Aorta (tissue), 5 donors: ENCODE data around the gene PALLD. TPM values are rescaled to one million over a fixed set of nuclear protein-coding genes. Genes with fewer than 3 reads are reported as not detected.

Experiments used
- ATAC-seq: fragments of 200-7000 bp; cut with Tn5 transposase; one replicate; pipeline ENCODE4 v1.9.1; 2022; ENCODE audit warnings: moderate library complexity; ENCODE audit not compliant: low FRiP score
- DNase-seq, 2 donors: peaks; one replicate each; pipeline ENCODE4 v3.0.0-alpha.2; 2020
- H3K27ac ChIP-seq, 2 donors: one replicate each; pipeline ENCODE4 v1.5.1; 2013; ENCODE audit warnings: low read length in 2 of 2, mild to moderate bottlenecking in 2 of 2, moderate library complexity in 2 of 2, control low read depth in 1 of 2, inconsistent platforms in 1 of 2, low read depth in 1 of 2
- H3K27me3 ChIP-seq, 2 donors: one replicate each; pipeline ENCODE4 v1.6.1; 2013; ENCODE audit warnings: control low read depth in 1 of 2, low read length in 1 of 2, mild to moderate bottlenecking in 1 of 2, moderate library complexity in 1 of 2; ENCODE audit not compliant: insufficient read depth in 2 of 2, control insufficient read depth in 1 of 2
- H3K36me3 ChIP-seq, 2 donors: one replicate each; pipeline ENCODE4 v1.6.1; 2013; ENCODE audit warnings: control low read depth in 1 of 2, low read length in 1 of 2, mild to moderate bottlenecking in 1 of 2; ENCODE audit not compliant: insufficient read depth in 2 of 2, control insufficient read depth in 1 of 2
- H3K4me1 ChIP-seq, 2 donors: one replicate each; pipeline ENCODE4 v1.6.1; 2013; ENCODE audit warnings: low read length in 2 of 2, control low read depth in 1 of 2, mild to moderate bottlenecking in 1 of 2, moderate library complexity in 1 of 2; ENCODE audit not compliant: insufficient read depth in 2 of 2, control insufficient read depth in 1 of 2
- H3K4me3 ChIP-seq, 2 donors: one replicate each; pipeline ENCODE4 v1.5.1; 2013; ENCODE audit warnings: low read length in 2 of 2, control low read depth in 1 of 2, mild to moderate bottlenecking in 1 of 2
- H3K9me3 ChIP-seq: one replicate; pipeline ENCODE4 v1.6.1; 2013; ENCODE audit warnings: mild to moderate bottlenecking, low read length; ENCODE audit not compliant: control insufficient read depth
- WGBS, 2 donors: extraction: QIAGEN DNeasy Blood & Tissue Kit; methylation state at CpG; one replicate each; pipeline ENCODE4 v1.1.7; 2013; 5-methylcytosine and 5-hydroxymethylcytosine counted together
- intact Hi-C, 2 donors: fragments of 100-400 bp; cut with DNase I; formaldehyde crosslinking; loops; one replicate each; pipeline versions ENCODE4 v1.14.2 to v1.15.0; 2022
- polyA plus RNA-seq, 2 donors: library from polyadenylated mRNA; stranded (reverse); fragments of 200-250 nt; gene quantifications; one replicate each; pipeline ENCODE4 v1.2.3, GENCODE V29; 2013
- total RNA-seq, 2 donors: library from RNA; stranded (reverse); fragmentation: NEBNext Ultra II Directional; extraction: Animal tissue kit (Norgen Biotek cat#: 25700); gene quantifications; one replicate each; pipeline ENCODE4 v1.2.1, GENCODE V29; 2021
- donor health status: healthy with polysubstance abuse.
- donor health status: Bipolar disorder and iron deficiency.
- donor health status: DM: no; HTN: no; CAD: no.
- donor health status: DM: no; HTN: no; CAD: no.
- donor health status: DM: yes; HTN: yes; CAD: no.

The PALLD gene
- total and polyA plus RNA-seq, 4 donors = 253 to 626 (median 464) TPM

GRCh38 chr4:168879188-168879587 is 382.3 kb downstream of the PALLD start:
- no peaks in the 10 kb centered on the region for H3K9me3 ChIP-seq
- peaks cover 5 to 12% of the 10 kb centered on the region in 2 donors for H3K4me1 ChIP-seq
- intact Hi-C loops = loop anchor here in 1 of 2 donors (5.0 kb wide), 1 partner anchor 47 kb away; no protein-coding TSS in a partner anchor
- peaks cover 0 to 7% of the 10 kb centered on the region in 2 donors for H3K36me3 ChIP-seq
- peak overlapping the region; percentile 60 to 70 for H3K27ac ChIP-seq
- no peak overlapping the region for H3K4me3 ChIP-seq
- no peak for DNase-seq
- no peaks in the 10 kb centered on the region for H3K27me3 ChIP-seq
- ATAC-seq = no peak

- Histone ChIP-seq H3K4me1 (peaks cover 9 to 13% of the 10 kb centered on the region in 2 donors), H3K4me3 (no peak overlapping the region), H3K36me3 (peaks cover 5 to 7% of the 10 kb centered on the region in 2 donors), H3K27ac (peak overlapping the region; percentile 53 to 60), H3K9me3 (no peaks in the 10 kb centered on the region), H3K27me3 (no peaks in the 10 kb centered on the region)
- intact Hi-C loops = loop anchor here in 1 of 2 donors (5.0 to 10.0 kb wide), 2 partner anchors 43 to 165 kb away; no protein-coding TSS in a partner anchor
- DNase-seq = no peak
- ATAC-seq = no peak
- 3 to 5% methylated on average over 6 of the region's 6 CpGs for WGBS, 2 donors
These were observed 383.3 kb downstream of the PALLD start for GRCh38 chr4:168880072-168880675.

- Histone ChIP-seq H3K9me3 (no peaks in the 10 kb centered on the region), H3K27ac (peak overlapping the region; percentile 57 to 69), H3K36me3 (peaks cover 4 to 5% of the 10 kb centered on the region in 2 donors), H3K4me1 (peaks cover 4 to 9% of the 10 kb centered on the region in 2 donors), H3K27me3 (no peaks in the 10 kb centered on the region), H3K4me3 (no peak overlapping the region)
- DNase-seq (no peak), ATAC-seq (no peak)
- intact Hi-C loops = loop anchor here in 1 of 2 donors (5.0 to 10.0 kb wide), 2 partner anchors 44 to 166 kb away; no protein-coding TSS in a partner anchor
- WGBS, 2 donors = 59 to 63% methylated on average over 8 of the region's 8 CpGs
These were observed 384.2 kb downstream of the PALLD start for GRCh38 chr4:168880811-168881595.

GRCh38 chr4:168881781-168882420 is 385.0 kb downstream of the PALLD start:
- DNase-seq (no peak), ATAC-seq (no peak)
- no peaks in the 10 kb centered on the region for H3K9me3 ChIP-seq
- 89 to 92% methylated on average over 7 of the region's 7 CpGs for WGBS, 2 donors
- H3K36me3 ChIP-seq = peaks cover 4 to 5% of the 10 kb centered on the region in 2 donors
- H3K27ac ChIP-seq = peak overlapping the region; percentile 57 to 70
- H3K4me1 ChIP-seq = peaks cover 4 to 9% of the 10 kb centered on the region in 2 donors
- intact Hi-C loops = loop anchor here in 1 of 2 donors (5.0 to 10.0 kb wide), 2 partner anchors 45 to 167 kb away; no protein-coding TSS in a partner anchor
- no peaks in the 10 kb centered on the region for H3K27me3 ChIP-seq
- H3K4me3 ChIP-seq = no peak overlapping the region

GRCh38 chr4:168882650-168883233 is 385.9 kb downstream of the PALLD start:
- peaks cover 4 to 5% of the 10 kb centered on the region in 2 donors for H3K36me3 ChIP-seq
- peaks cover 7 to 9% of the 10 kb centered on the region in 2 donors for H3K4me1 ChIP-seq
- intact Hi-C loops = loop anchor here in 1 of 2 donors (5.0 to 10.0 kb wide), 2 partner anchors 45 to 168 kb away; no protein-coding TSS in a partner anchor
- DNase-seq (no peak), ATAC-seq (no peak)
- WGBS, 2 donors = 80 to 82% methylated on average over 9 of the region's 9 CpGs
- H3K9me3 ChIP-seq = no peaks in the 10 kb centered on the region
- H3K4me3 ChIP-seq = no peak overlapping the region
- H3K27me3 ChIP-seq = no peaks in the 10 kb centered on the region
- peak overlapping the region in 1 of 2 donors; percentile 65 for H3K27ac ChIP-seq

GRCh38 chr4:168883513-168883912 is 386.7 kb downstream of the PALLD start:
- peaks cover 7 to 9% of the 10 kb centered on the region in 2 donors for H3K4me1 ChIP-seq

GRCh38 chr4:168884251-168885124 is 387.6 kb downstream of the PALLD start:
- DNase-seq (no peak), ATAC-seq (no peak)
- H3K4me1 ChIP-seq = peaks cover 7 to 9% of the 10 kb centered on the region in 2 donors
- 68 to 74% methylated on average over 8 of the region's 8 CpGs for WGBS, 2 donors
- intact Hi-C loops = loop anchor here in 1 of 2 donors (5.0 to 10.0 kb wide), 2 partner anchors 47 to 170 kb away; no protein-coding TSS in a partner anchor
- H3K9me3 ChIP-seq = no peaks in the 10 kb centered on the region
- H3K27me3 ChIP-seq = no peaks in the 10 kb centered on the region
- peak overlapping the region in 1 of 2 donors; percentile 58 for H3K27ac ChIP-seq
- no peak overlapping the region for H3K4me3 ChIP-seq
- H3K36me3 ChIP-seq = peaks cover 4 to 5% of the 10 kb centered on the region in 2 donors

More at GRCh38 chr4:168883513-168883912, 386.7 kb downstream of the PALLD start:
- H3K27me3 ChIP-seq = no peaks in the 10 kb centered on the region
- no peak overlapping the region for H3K4me3 ChIP-seq
- H3K36me3 ChIP-seq = peaks cover 4 to 5% of the 10 kb centered on the region in 2 donors
- H3K9me3 ChIP-seq = no peaks in the 10 kb centered on the region
- no peak for ATAC-seq
- DNase-seq = no peak
- no peak overlapping the region for H3K27ac ChIP-seq
- intact Hi-C loops = loop anchor here in 1 of 2 donors (5.0 to 10.0 kb wide), 2 partner anchors 46 to 169 kb away; no protein-coding TSS in a partner anchor
